HepG2 (cell line): Measurements from ENCODE around the gene MCM3. TPM values are rescaled to one million over a fixed set of nuclear protein-coding genes. Genes with fewer than 3 reads are reported as not detected.

ENCODE experiments used
- BCL6 ChIP-seq: IDR thresholded peaks from 2 replicates; pipeline ENCODE4 v1.6.1; 2016; ENCODE audit warnings: missing genetic modification reagents, missing compliant biosample characterization
- EED ChIP-seq: sonication (generic); formaldehyde crosslinking; IDR thresholded peaks from 2 replicates; pipeline ENCODE4 v1.5.0; 2020; ENCODE audit warnings: mild to moderate bottlenecking, missing genetic modification reagents
- GABPA ChIP-seq, 2 experiments: IDR thresholded peaks; 2 replicates each; pipeline ENCODE4 v1.6.1; 2011 to 2016; ENCODE audit warnings: low read depth in 2 of 2, low read length in 1 of 2, missing biosample characterization in 1 of 2, missing genetic modification characterization in 1 of 2
- GTF3A ChIP-seq: sonication (generic); formaldehyde crosslinking; conservative IDR thresholded peaks from 2 replicates; pipeline ENCODE4 v1.4.0; 2020; ENCODE audit warnings: mild to moderate bottlenecking, missing genetic modification reagents
- HOXA9 ChIP-seq: sonication (generic); formaldehyde crosslinking; IDR thresholded peaks from 2 replicates; pipeline ENCODE4 v1.8.1; 2022; ENCODE audit warnings: missing genetic modification reagents, mild to moderate bottlenecking, moderate library complexity, borderline replicate concordance
- MTA1 ChIP-seq: sonication (generic); formaldehyde crosslinking; IDR thresholded peaks from 2 replicates; pipeline ENCODE4 v1.4.0; 2020; ENCODE audit warnings: missing genetic modification reagents, mild to moderate bottlenecking, borderline replicate concordance
- NFYC ChIP-seq: IDR thresholded peaks from 2 replicates; pipeline ENCODE4 v1.6.1; 2016; ENCODE audit warnings: missing genetic modification reagents, missing compliant biosample characterization
- ONECUT2 ChIP-seq: sonication (generic); formaldehyde crosslinking; IDR thresholded peaks from 2 replicates; pipeline ENCODE4 v1.4.0; 2020; ENCODE audit warnings: missing genetic modification reagents
- RORA ChIP-seq: sonication (generic); formaldehyde crosslinking; IDR thresholded peaks from 2 replicates; pipeline ENCODE4 v1.5.0; 2020; ENCODE audit warnings: mild to moderate bottlenecking, missing genetic modification reagents, moderate library complexity
- THYN1 ChIP-seq: sonication (generic); formaldehyde crosslinking; IDR thresholded peaks from 2 replicates; pipeline ENCODE4 v1.8.1; 2023; ENCODE audit warnings: low read depth, mild to moderate bottlenecking, moderate library complexity, missing genetic modification reagents, borderline replicate concordance
- TSC22D2 ChIP-seq: sonication (generic); formaldehyde crosslinking; IDR thresholded peaks from 2 replicates; pipeline ENCODE4 v1.5.1; 2020; ENCODE audit warnings: missing genetic modification reagents, mild to moderate bottlenecking, borderline replicate concordance
- ZNF350 ChIP-seq: sonication (generic); formaldehyde crosslinking; IDR thresholded peaks from 2 replicates; pipeline ENCODE4 v1.4.0; 2020; ENCODE audit warnings: mild to moderate bottlenecking, low read depth, missing genetic modification reagents, borderline replicate concordance
- ZNF451 ChIP-seq: sonication (generic); formaldehyde crosslinking; IDR thresholded peaks from 2 replicates; pipeline ENCODE4 v1.5.0; 2020; ENCODE audit warnings: mild to moderate bottlenecking, missing genetic modification reagents
- ZNF557 ChIP-seq: sonication (generic); formaldehyde crosslinking; IDR thresholded peaks from 2 replicates; pipeline ENCODE4 v1.4.0; 2020; ENCODE audit warnings: missing genetic modification reagents
- ZNF558 ChIP-seq: sonication (generic); formaldehyde crosslinking; IDR thresholded peaks from 2 replicates; pipeline ENCODE4 v1.9.0; 2022; ENCODE audit warnings: mild to moderate bottlenecking, missing genetic modification reagents, borderline replicate concordance
- ZNF660 ChIP-seq: sonication (generic); formaldehyde crosslinking; IDR thresholded peaks from 2 replicates; pipeline ENCODE4 v1.5.1; 2020; ENCODE audit warnings: mild to moderate bottlenecking, low read depth, missing genetic modification reagents, borderline replicate concordance
- ZNF703 ChIP-seq: sonication (generic); formaldehyde crosslinking; IDR thresholded peaks from 2 replicates; pipeline ENCODE4 v1.5.1; 2020; ENCODE audit warnings: missing genetic modification reagents, mild to moderate bottlenecking, moderate library complexity, borderline replicate concordance
- ZNF720 ChIP-seq: sonication (generic); formaldehyde crosslinking; IDR thresholded peaks from 2 replicates; pipeline ENCODE4 v1.4.0; 2020; ENCODE audit warnings: missing genetic modification reagents
- polyA plus RNA-seq, 8 experiments: library from polyadenylated mRNA; depleted of rRNA in 3 of 8; stranded (reverse) in 7 of 8; unstranded in 1 of 8; fragments of >200 nt; fragmentation: Illumina TruSeq in 4 of 8; extraction: Trizol in 4 of 8; gene quantifications; 2 replicates each; pipeline versions ENCODE4 v1.2.1 to v1.2.3, GENCODE V29; 2011 to 2016; ENCODE audit warnings: low read depth in 4 of 8, missing spikeins in 1 of 8, mixed read lengths in 1 of 8; ENCODE audit not compliant: insufficient read depth in 1 of 8
- total RNA-seq, 5 experiments: library from RNA; depleted of rRNA; stranded (reverse); fragments of >200 nt; fragmentation: Illumina TruSeq; extraction: Trizol; gene quantifications; 2 replicates each; pipeline ENCODE4 v1.2.3, GENCODE V29; 2016; ENCODE audit warnings: low read depth in 1 of 5
- TF ChIP-seq, protein P1 (sequence below): IDR thresholded peaks from 2 replicates; pipeline ENCODE4 v1.6.1; 2016; ENCODE audit warnings: mild to moderate bottlenecking, missing biosample characterization, missing genetic modification reagents
- TF ChIP-seq, protein P2 (sequence below): IDR thresholded peaks from 2 replicates; pipeline ENCODE4 v1.6.1; 2012; ENCODE audit warnings: low read depth, low read length, improper control_type of control experiment
- TF ChIP-seq, protein P3 (sequence below): IDR thresholded peaks from 2 replicates; pipeline ENCODE4 v1.6.1; 2016
- TF ChIP-seq, protein P4 (sequence below): sonication (generic); formaldehyde crosslinking; conservative IDR thresholded peaks from 2 replicates; pipeline ENCODE4 v1.4.0; 2020; ENCODE audit warnings: missing genetic modification reagents
- TF ChIP-seq, protein P5 (sequence below): sonication (generic); formaldehyde crosslinking; IDR thresholded peaks from 2 replicates; pipeline ENCODE4 v1.4.0; 2020; ENCODE audit warnings: missing genetic modification reagents

Gene MCM3
- total and polyA plus RNA-seq, 2 of the 13 experiments (the other 11 are each of a cell fraction or from before 2014, with no cell fraction given) = 164 to 288 TPM

DNA sequence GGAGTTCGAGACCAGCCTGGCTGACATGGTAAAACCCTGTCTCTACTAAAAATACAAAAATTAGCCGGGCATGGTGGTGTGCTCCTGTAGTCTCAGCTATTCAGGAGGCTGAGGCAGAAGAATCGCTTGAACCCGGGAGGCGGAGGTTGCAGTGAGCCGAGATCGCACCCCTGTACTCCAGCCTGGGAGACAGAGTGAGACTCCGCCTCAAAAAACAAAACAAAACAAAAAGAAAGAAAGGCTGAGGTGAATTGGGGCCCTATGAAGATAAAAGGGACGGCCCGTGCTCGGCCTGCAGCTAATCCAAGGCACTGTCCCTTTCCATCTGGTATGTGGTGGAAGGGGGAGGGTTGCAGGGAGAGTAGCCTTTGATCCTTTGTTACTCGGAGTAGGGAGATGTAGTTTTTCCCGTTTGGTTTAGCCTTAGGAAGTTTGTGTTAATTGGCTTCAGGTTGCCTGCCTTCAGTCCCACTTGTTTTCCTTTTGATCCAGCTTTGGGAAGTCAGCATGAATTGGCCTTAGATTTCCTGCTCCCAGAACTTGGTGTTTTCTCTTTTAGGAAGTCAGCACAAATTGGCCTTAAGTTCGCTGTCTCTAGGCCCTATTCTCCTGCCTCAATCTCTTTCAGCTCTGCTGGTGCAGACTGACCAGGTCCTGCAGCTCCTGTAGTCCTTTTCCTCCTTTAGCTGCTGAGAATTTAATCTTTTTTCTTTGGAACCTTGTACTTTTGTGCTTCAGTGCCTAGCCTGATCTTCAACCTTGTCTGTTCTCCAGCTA, 41.3 kb upstream of the MCM3 start (continued):
- TF ChIP-seq THYN1 (CRISPR knock-in tag) (peak; percentile 55; the same call in 1 of the 2 replicates), ONECUT2 (CRISPR knock-in tag) (peak; percentile 72), EED (CRISPR knock-in tag) (no peak), ZNF558 (CRISPR knock-in tag) (no peak), TSC22D2 (no peak), ZNF720 (no peak), ZNF660 (CRISPR knock-in tag) (no peak), NFYC (peak; percentile 33; the same call in 1 of the 2 replicates), ZNF451 (CRISPR knock-in tag) (no peak), ZNF557 (CRISPR knock-in tag) (peak; percentile 88; the same call in 1 of the 2 replicates), GABPA (IDR thresholded peaks at IDR 0.05; ENCODE audit: low read depth, low read length) (no peak), GABPA (CRISPR knock-in tag; IDR thresholded peaks at IDR 0.05; ENCODE audit: low read depth) (0 out of 2 replicates have a peak, but pooled peaks have one; percentile 19), RORA (no peak), GTF3A (CRISPR knock-in tag) (no peak), ZNF350 (CRISPR knock-in tag) (no peak), HOXA9 (CRISPR knock-in tag) (no peak), ZNF703 (CRISPR knock-in tag) (0 out of 2 replicates have a peak, but pooled peaks have one; percentile 48), MTA1 (CRISPR knock-in tag) (peak; percentile 43), BCL6 (peak; percentile 66; the same call in 1 of the 2 replicates)
- TF ChIP-seq, protein P1, sequence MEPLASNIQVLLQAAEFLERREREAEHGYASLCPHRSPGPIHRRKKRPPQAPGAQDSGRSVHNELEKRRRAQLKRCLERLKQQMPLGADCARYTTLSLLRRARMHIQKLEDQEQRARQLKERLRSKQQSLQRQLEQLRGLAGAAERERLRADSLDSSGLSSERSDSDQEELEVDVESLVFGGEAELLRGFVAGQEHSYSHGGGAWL = no peak
- TF ChIP-seq, protein P2, sequence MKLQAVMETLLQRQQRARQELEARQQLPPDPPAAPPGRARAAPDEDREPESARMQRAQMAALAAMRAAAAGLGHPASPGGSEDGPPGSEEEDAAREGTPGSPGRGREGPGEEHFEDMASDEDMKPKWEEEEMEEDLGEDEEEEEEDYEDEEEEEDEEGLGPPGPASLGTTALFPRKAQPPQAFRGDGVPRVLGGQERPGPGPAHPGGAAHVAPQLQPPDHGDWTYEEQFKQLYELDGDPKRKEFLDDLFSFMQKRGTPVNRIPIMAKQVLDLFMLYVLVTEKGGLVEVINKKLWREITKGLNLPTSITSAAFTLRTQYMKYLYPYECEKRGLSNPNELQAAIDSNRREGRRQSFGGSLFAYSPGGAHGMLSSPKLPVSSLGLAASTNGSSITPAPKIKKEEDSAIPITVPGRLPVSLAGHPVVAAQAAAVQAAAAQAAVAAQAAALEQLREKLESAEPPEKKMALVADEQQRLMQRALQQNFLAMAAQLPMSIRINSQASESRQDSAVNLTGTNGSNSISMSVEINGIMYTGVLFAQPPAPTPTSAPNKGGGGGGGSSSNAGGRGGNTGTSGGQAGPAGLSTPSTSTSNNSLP = no peak
- TF ChIP-seq, protein P3, sequence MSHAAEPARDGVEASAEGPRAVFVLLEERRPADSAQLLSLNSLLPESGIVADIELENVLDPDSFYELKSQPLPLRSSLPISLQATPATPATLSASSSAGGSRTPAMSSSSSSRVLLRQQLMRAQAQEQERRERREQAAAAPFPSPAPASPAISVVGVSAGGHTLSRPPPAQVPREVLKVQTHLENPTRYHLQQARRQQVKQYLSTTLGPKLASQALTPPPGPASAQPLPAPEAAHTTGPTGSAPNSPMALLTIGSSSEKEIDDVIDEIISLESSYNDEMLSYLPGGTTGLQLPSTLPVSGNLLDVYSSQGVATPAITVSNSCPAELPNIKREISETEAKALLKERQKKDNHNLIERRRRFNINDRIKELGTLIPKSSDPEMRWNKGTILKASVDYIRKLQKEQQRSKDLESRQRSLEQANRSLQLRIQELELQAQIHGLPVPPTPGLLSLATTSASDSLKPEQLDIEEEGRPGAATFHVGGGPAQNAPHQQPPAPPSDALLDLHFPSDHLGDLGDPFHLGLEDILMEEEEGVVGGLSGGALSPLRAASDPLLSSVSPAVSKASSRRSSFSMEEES (CRISPR knock-in tag) = peak; percentile 61; the same call in 1 of the 2 replicates
- TF ChIP-seq, protein P4, sequence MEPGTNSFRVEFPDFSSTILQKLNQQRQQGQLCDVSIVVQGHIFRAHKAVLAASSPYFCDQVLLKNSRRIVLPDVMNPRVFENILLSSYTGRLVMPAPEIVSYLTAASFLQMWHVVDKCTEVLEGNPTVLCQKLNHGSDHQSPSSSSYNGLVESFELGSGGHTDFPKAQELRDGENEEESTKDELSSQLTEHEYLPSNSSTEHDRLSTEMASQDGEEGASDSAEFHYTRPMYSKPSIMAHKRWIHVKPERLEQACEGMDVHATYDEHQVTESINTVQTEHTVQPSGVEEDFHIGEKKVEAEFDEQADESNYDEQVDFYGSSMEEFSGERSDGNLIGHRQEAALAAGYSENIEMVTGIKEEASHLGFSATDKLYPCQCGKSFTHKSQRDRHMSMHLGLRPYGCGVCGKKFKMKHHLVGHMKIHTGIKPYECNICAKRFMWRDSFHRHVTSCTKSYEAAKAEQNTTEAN = peak; percentile 59; the same call in 1 of the 2 replicates
- TF ChIP-seq, protein P5, sequence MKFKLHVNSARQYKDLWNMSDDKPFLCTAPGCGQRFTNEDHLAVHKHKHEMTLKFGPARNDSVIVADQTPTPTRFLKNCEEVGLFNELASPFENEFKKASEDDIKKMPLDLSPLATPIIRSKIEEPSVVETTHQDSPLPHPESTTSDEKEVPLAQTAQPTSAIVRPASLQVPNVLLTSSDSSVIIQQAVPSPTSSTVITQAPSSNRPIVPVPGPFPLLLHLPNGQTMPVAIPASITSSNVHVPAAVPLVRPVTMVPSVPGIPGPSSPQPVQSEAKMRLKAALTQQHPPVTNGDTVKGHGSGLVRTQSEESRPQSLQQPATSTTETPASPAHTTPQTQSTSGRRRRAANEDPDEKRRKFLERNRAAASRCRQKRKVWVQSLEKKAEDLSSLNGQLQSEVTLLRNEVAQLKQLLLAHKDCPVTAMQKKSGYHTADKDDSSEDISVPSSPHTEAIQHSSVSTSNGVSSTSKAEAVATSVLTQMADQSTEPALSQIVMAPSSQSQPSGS (CRISPR knock-in tag) = peak; percentile 40; the same call in 1 of the 2 replicates
